Naive thymus-derived CD8-positive, alpha-beta T cell (primary cell): ENCODE data around the gene SLC5A1. TPM values are rescaled to one million over a fixed set of nuclear protein-coding genes. Genes with fewer than 3 reads are reported as not detected.

Source experiments
- ATAC-seq, 2 donors: fragments of 150-1000 bp; cut with Tn5 transposase in 1 of 2; sonication (Bioruptor Pico), chemical (Tn5 transposase) in 1 of 2; 1 replicate in 1 of 2; 2 replicates in 1 of 2; pipeline ENCODE4 v1.10.0; 2021; ENCODE audit warnings: mild to moderate bottlenecking in 2 of 2, moderate library complexity in 2 of 2
- POLR2A ChIA-PET: fragments of 350-600 bp; sonication (Branson Sonifier 250); formaldehyde crosslinking; loops from one replicate; lab custom pipeline; 2021; ENCODE audit warnings: antibody characterized with exemption; lab: Charles Lee
- DNase-seq, 10 donors: peaks; one replicate each; pipeline versions ENCODE4 v3.0.0 to v3.0.0-alpha.2; 2020 to 2022
- H3K27ac Mint-ChIP-seq, 10 donors: one replicate each; pipeline ENCODE4 v1.8.0; 2020 to 2022; ENCODE audit warnings: mild to moderate bottlenecking in 10 of 10, mixed read lengths in 10 of 10, moderate library complexity in 4 of 10, inconsistent platforms in 1 of 10
- H3K27me3 Mint-ChIP-seq, 5 donors: one replicate each; pipeline ENCODE4 v1.8.0; 2021 to 2022; ENCODE audit warnings: mixed read lengths in 5 of 5
- H3K36me3 Mint-ChIP-seq, 3 donors: one replicate each; pipeline ENCODE4 v1.8.0; 2020 to 2022; ENCODE audit warnings: mixed read lengths in 3 of 3, mild to moderate bottlenecking in 2 of 3, inconsistent platforms in 1 of 3
- H3K4me1 Mint-ChIP-seq, 4 donors: one replicate each; pipeline ENCODE4 v1.8.0; 2021 to 2022; ENCODE audit warnings: mixed read lengths in 4 of 4
- H3K4me3 Mint-ChIP-seq, 10 donors: one replicate each; pipeline ENCODE4 v1.8.0; 2020 to 2022; ENCODE audit warnings: mild to moderate bottlenecking in 10 of 10, mixed read lengths in 10 of 10, moderate library complexity in 6 of 10, inconsistent platforms in 1 of 10
- H3K9me3 Mint-ChIP-seq, 9 donors: one replicate each; pipeline ENCODE4 v1.8.0; 2020 to 2022; ENCODE audit warnings: mixed read lengths in 9 of 9, mild to moderate bottlenecking in 3 of 9, inconsistent platforms in 1 of 9, moderate library complexity in 1 of 9
- polyA plus RNA-seq, 3 donors: library from polyadenylated mRNA; unstranded; fragments of 300-500 nt; fragmentation: Illumina TruSeq; gene quantifications; one replicate each; pipeline ENCODE4 v1.2.3, GENCODE V29; 2021
- total RNA-seq, 8 experiments: library from RNA in 2 of 8; stranded (reverse) in 2 of 8; gene quantifications; one replicate each; pipeline ENCODE4 v1.2.3 and lab custom pipeline; 2021 to 2026

SLC5A1 gene
- total and polyA plus RNA-seq, 5 experiments from 2014 or later = not detected

GRCh38 chr22:32079130-32080089, 36.3 kb downstream of the SLC5A1 start:
- POLR2A ChIA-PET = interaction anchor here (0.7 kb wide), 1 partner anchor 17 kb away, joined by 3 read pairs; no protein-coding TSS in a partner anchor
- ATAC-seq (no peak), DNase-seq (no peak)
- Mint-ChIP-seq H3K27ac (peak overlapping the region in 1 of 10 donors; percentile 0), H3K36me3 (no peaks in the 10 kb centered on the region), H3K4me3 (no peak overlapping the region), H3K27me3 (peaks cover 7 to 19% (median 14%) of the 10 kb centered on the region in 5 donors), H3K4me1 (peaks cover 0 to 2% (median 0%) of the 10 kb centered on the region in 4 donors), H3K9me3 (no peaks in the 10 kb centered on the region)

GRCh38 chr22:32080904-32081303, 37.8 kb downstream of the SLC5A1 start:
- Mint-ChIP-seq H3K27me3 (peaks cover 3 to 9% (median 6%) of the 10 kb centered on the region in 5 donors), H3K27ac (no peak overlapping the region), H3K4me1 (peaks cover 0 to 2% (median 0%) of the 10 kb centered on the region in 4 donors), H3K9me3 (no peaks in the 10 kb centered on the region), H3K36me3 (no peaks in the 10 kb centered on the region), H3K4me3 (no peak overlapping the region)
- peak in 5 of 10 donors; percentile 5 to 32 (median 22) for DNase-seq
- ATAC-seq = peak; percentile 39 to 49
- POLR2A ChIA-PET = no interaction called here

- H3K36me3 Mint-ChIP-seq = no peaks in the 10 kb centered on the region
- ATAC-seq (no peak), DNase-seq (no peak)
- POLR2A ChIA-PET = no interaction called here
- no peak overlapping the region for H3K4me3 Mint-ChIP-seq
- H3K27me3 Mint-ChIP-seq = peaks cover 7 to 19% (median 10%) of the 10 kb centered on the region in 5 donors
- H3K9me3 Mint-ChIP-seq = no peaks in the 10 kb centered on the region
- no peak overlapping the region for H3K27ac Mint-ChIP-seq
- H3K4me1 Mint-ChIP-seq = peaks cover 0 to 2% (median 0%) of the 10 kb centered on the region in 4 donors
These were observed 39.3 kb downstream of the SLC5A1 start for GRCh38 chr22:32082331-32082730.

- Mint-ChIP-seq H3K27me3 (peaks cover 7 to 24% (median 10%) of the 10 kb centered on the region in 5 donors), H3K4me1 (peaks cover 0 to 2% (median 0%) of the 10 kb centered on the region in 4 donors), H3K4me3 (no peak overlapping the region), H3K9me3 (no peaks in the 10 kb centered on the region), H3K36me3 (no peaks in the 10 kb centered on the region), H3K27ac (no peak overlapping the region)
- ATAC-seq (no peak), DNase-seq (no peak)
- POLR2A ChIA-PET = no interaction called here
These were observed 39.9 kb downstream of the SLC5A1 start for GRCh38 chr22:32083000-32083399.

- H3K27ac Mint-ChIP-seq = peak overlapping the region in 1 of 10 donors; percentile 53
- H3K36me3 Mint-ChIP-seq = no peaks in the 10 kb centered on the region
- no peak for ATAC-seq
- H3K27me3 Mint-ChIP-seq = peaks cover 11 to 32% (median 14%) of the 10 kb centered on the region in 5 donors
- peaks cover 0 to 2% (median 0%) of the 10 kb centered on the region in 4 donors for H3K4me1 Mint-ChIP-seq
- H3K4me3 Mint-ChIP-seq = peak overlapping the region in 1 of 10 donors; percentile 34
- no peak for DNase-seq
- POLR2A ChIA-PET = no interaction called here
- H3K9me3 Mint-ChIP-seq = no peaks in the 10 kb centered on the region
These were observed 40.8 kb downstream of the SLC5A1 start for GRCh38 chr22:32083814-32084213.

GRCh38 chr22:32088084-32088483, 45.0 kb downstream of the SLC5A1 start:
- no peak overlapping the region for H3K4me3 Mint-ChIP-seq
- ATAC-seq = no peak
- H3K9me3 Mint-ChIP-seq = no peaks in the 10 kb centered on the region
- no peak overlapping the region for H3K27ac Mint-ChIP-seq
- DNase-seq = no peak
- POLR2A ChIA-PET = interaction anchor here (0.7 kb wide), 1 partner anchor 95 kb away, joined by 3 read pairs; no protein-coding TSS in a partner anchor
- no peaks in the 10 kb centered on the region for H3K36me3 Mint-ChIP-seq
- no peaks in the 10 kb centered on the region for H3K4me1 Mint-ChIP-seq
- H3K27me3 Mint-ChIP-seq = peaks cover 7 to 35% (median 11%) of the 10 kb centered on the region in 5 donors

- POLR2A ChIA-PET = no interaction called here
- DNase-seq (no peak), ATAC-seq (no peak)
- Mint-ChIP-seq H3K4me3 (no peak overlapping the region), H3K36me3 (no peaks in the 10 kb centered on the region), H3K4me1 (peaks cover 9 to 15% (median 12%) of the 10 kb centered on the region in 4 donors), H3K27ac (no peak overlapping the region), H3K27me3 (peaks cover 0 to 7% (median 3%) of the 10 kb centered on the region in 5 donors), H3K9me3 (no peaks in the 10 kb centered on the region)
These were observed 54.0 kb downstream of the SLC5A1 start for GRCh38 chr22:32097018-32097417.

- Mint-ChIP-seq H3K4me3 (no peak overlapping the region), H3K27ac (no peak overlapping the region), H3K27me3 (peaks cover 0 to 11% (median 5%) of the 10 kb centered on the region in 5 donors), H3K4me1 (peaks cover 9 to 15% (median 12%) of the 10 kb centered on the region in 4 donors), H3K9me3 (no peaks in the 10 kb centered on the region), H3K36me3 (no peaks in the 10 kb centered on the region)
- no peak for DNase-seq
- POLR2A ChIA-PET = no interaction called here
- no peak for ATAC-seq
These were observed 54.9 kb downstream of the SLC5A1 start for GRCh38 chr22:32097881-32098499.

- Mint-ChIP-seq H3K27ac (no peak overlapping the region), H3K27me3 (peaks cover 5 to 14% (median 8%) of the 10 kb centered on the region in 5 donors), H3K4me3 (no peak overlapping the region), H3K9me3 (no peaks in the 10 kb centered on the region), H3K36me3 (no peaks in the 10 kb centered on the region), H3K4me1 (no peaks in the 10 kb centered on the region)
- POLR2A ChIA-PET = no interaction called here
- DNase-seq (no peak), ATAC-seq (no peak)
These were observed 57.6 kb downstream of the SLC5A1 start for GRCh38 chr22:32100711-32101110.

GRCh38 chr22:32103658-32104315, 60.7 kb downstream of the SLC5A1 start:
- H3K36me3 Mint-ChIP-seq = no peaks in the 10 kb centered on the region
- H3K9me3 Mint-ChIP-seq = no peaks in the 10 kb centered on the region
- DNase-seq (peak in 3 of 10 donors; percentile 25 to 37 (median 34)), ATAC-seq (no peak)
- H3K4me1 Mint-ChIP-seq = no peaks in the 10 kb centered on the region
- H3K27ac Mint-ChIP-seq = no peak overlapping the region
- POLR2A ChIA-PET = interaction anchor here (0.7 kb wide), 1 partner anchor 34 kb away, joined by 3 read pairs; no protein-coding TSS in a partner anchor
- H3K27me3 Mint-ChIP-seq = peaks cover 9 to 31% (median 24%) of the 10 kb centered on the region in 5 donors
- H3K4me3 Mint-ChIP-seq = no peak overlapping the region

GRCh38 chr22:32106930-32107329, 63.9 kb downstream of the SLC5A1 start:
- Mint-ChIP-seq H3K27ac (no peak overlapping the region), H3K27me3 (peaks cover 30 to 56% (median 33%) of the 10 kb centered on the region in 5 donors), H3K36me3 (no peaks in the 10 kb centered on the region), H3K4me1 (no peaks in the 10 kb centered on the region), H3K4me3 (no peak overlapping the region), H3K9me3 (no peaks in the 10 kb centered on the region)
- ATAC-seq (no peak), DNase-seq (no peak)
- POLR2A ChIA-PET = no interaction called here

GRCh38 chr22:32112380-32112779, 69.3 kb downstream of the SLC5A1 start:
- DNase-seq (no peak), ATAC-seq (no peak)
- no peaks in the 10 kb centered on the region for H3K4me1 Mint-ChIP-seq
- POLR2A ChIA-PET = no interaction called here
- H3K36me3 Mint-ChIP-seq = no peaks in the 10 kb centered on the region
- no peaks in the 10 kb centered on the region for H3K9me3 Mint-ChIP-seq
- H3K27me3 Mint-ChIP-seq = peaks cover 20 to 34% (median 25%) of the 10 kb centered on the region in 5 donors
- H3K27ac Mint-ChIP-seq = no peak overlapping the region
- no peak overlapping the region for H3K4me3 Mint-ChIP-seq
